ENCODE data around the gene TRMT112. TPM values are rescaled to one million over a fixed set of nuclear protein-coding genes. Genes with fewer than 3 reads are reported as not detected.

The TRMT112 gene
- total RNA-seq, 6 donors from 2014 or later = 110 to 215 (median 170) TPM

- H3K9me3 ChIP-seq = no peaks in the 10 kb centered on the region
- ATAC-seq (ENCODE audit: low FRiP score in 2 of 2) (no peak), DNase-seq (no peak)
- H3K4me1 ChIP-seq = peaks cover 32 to 49% (median 39%) of the 10 kb centered on the region in 4 donors
- H3K27me3 ChIP-seq = no peaks in the 10 kb centered on the region
- 82 to 87% methylated on average over 20 to 23 of the region's 25 CpGs for WGBS, 2 donors
- H3K36me3 ChIP-seq = peaks cover 4 to 30% (median 13%) of the 10 kb centered on the region in 4 donors
- H3K4me3 ChIP-seq = no peak overlapping the region
- TF ChIP-seq POLR2A (IDR thresholded peaks at IDR 0.05) (no peak), EP300 (IDR thresholded peaks at IDR 0.05) (no peak)
- peak overlapping the region in 1 of 4 donors; percentile 90 for H3K27ac ChIP-seq
These were observed 39.4 kb upstream of the TRMT112 start for GRCh38 chr11:64356498-64357411.

- WGBS, 2 donors = 21 to 31% methylated on average over 12 to 22 of the region's 23 CpGs
- peak overlapping the region in 3 of 4 donors; percentile 22 to 47 (median 45) for H3K4me3 ChIP-seq
- peak overlapping the region; percentile 28 to 70 (median 50) for H3K27ac ChIP-seq
- H3K4me1 ChIP-seq = peaks cover 29 to 45% (median 35%) of the 10 kb centered on the region in 4 donors
- peak in 1 of 4 donors; percentile 14 for TF ChIP-seq POLR2A (IDR thresholded peaks at IDR 0.05)
- TF ChIP-seq EP300 (IDR thresholded peaks at IDR 0.05) = no peak
- TF ChIP-seq CTCF (IDR thresholded peaks at IDR 0.05) = peak; percentile 69 to 88 (median 80)
- peak; percentile 13 to 17 for TF ChIP-seq POLR2AphosphoS5 (IDR thresholded peaks at IDR 0.05)
- ATAC-seq (ENCODE audit: low FRiP score in 2 of 2) = peak; percentile 51 to 72
- peak; percentile 87 to 89 for DNase-seq
- H3K27me3 ChIP-seq = no peaks in the 10 kb centered on the region
- peaks cover 0 to 17% (median 2%) of the 10 kb centered on the region in 4 donors for H3K36me3 ChIP-seq
- H3K9me3 ChIP-seq = no peaks in the 10 kb centered on the region
These were observed 38.0 kb upstream of the TRMT112 start for GRCh38 chr11:64355078-64355940.

GRCh38 chr11:64353715-64354506 is 36.6 kb upstream of the TRMT112 start:
- peaks cover 0 to 14% (median 2%) of the 10 kb centered on the region in 4 donors for H3K36me3 ChIP-seq
- no peaks in the 10 kb centered on the region for H3K27me3 ChIP-seq
- H3K4me1 ChIP-seq = peaks cover 20 to 33% (median 24%) of the 10 kb centered on the region in 4 donors
- DNase-seq = peak in 1 of 2 donors; percentile 56
- TF ChIP-seq EP300 (IDR thresholded peaks at IDR 0.05) = no peak
- no peak for TF ChIP-seq POLR2AphosphoS5 (IDR thresholded peaks at IDR 0.05)
- no peak for TF ChIP-seq CTCF (IDR thresholded peaks at IDR 0.05)
- TF ChIP-seq POLR2A (IDR thresholded peaks at IDR 0.05) = no peak
- no peak for ATAC-seq (ENCODE audit: low FRiP score in 2 of 2)
- H3K4me3 ChIP-seq = no peak overlapping the region
- no peaks in the 10 kb centered on the region for H3K9me3 ChIP-seq
- no peak overlapping the region for H3K27ac ChIP-seq
- WGBS, 2 donors = 80 to 86% methylated on average over 14 to 20 of the region's 20 CpGs

GRCh38 chr11:64352995-64353714 is 35.8 kb upstream of the TRMT112 start:
- DNase-seq = peak in 1 of 2 donors; percentile 75
- no peak overlapping the region for H3K27ac ChIP-seq
- no peak for TF ChIP-seq POLR2A (IDR thresholded peaks at IDR 0.05)
- no peak for TF ChIP-seq CTCF (IDR thresholded peaks at IDR 0.05)
- TF ChIP-seq POLR2AphosphoS5 (IDR thresholded peaks at IDR 0.05) = no peak
- TF ChIP-seq EP300 (IDR thresholded peaks at IDR 0.05) = no peak
- no peaks in the 10 kb centered on the region for H3K27me3 ChIP-seq
- ATAC-seq (ENCODE audit: low FRiP score in 2 of 2) = no peak
- no peak overlapping the region for H3K4me3 ChIP-seq
- H3K4me1 ChIP-seq = peaks cover 14 to 26% (median 18%) of the 10 kb centered on the region in 4 donors
- H3K9me3 ChIP-seq = no peaks in the 10 kb centered on the region
- WGBS, 2 donors = 79 to 84% methylated on average over 13 to 33 of the region's 34 CpGs
- peaks cover 0 to 14% (median 2%) of the 10 kb centered on the region in 4 donors for H3K36me3 ChIP-seq

Data from upper lobe of left lung (tissue), 6 donors.